Coronary artery (tissue), 2 donors: ENCODE data around the gene MFAP3L.
A peak's percentile ranks its signal among the peaks of the same experiment; 100 is the strongest.
"Not testable (repeated sequence)": the region's sequence is repeated elsewhere in the genome, so short reads cannot be mapped to it uniquely, and the experiment has no call there.

ENCODE experiments used
- DNase-seq: peaks from one replicate; pipeline ENCODE4 v3.0.0-alpha.2; 2017; ENCODE audit warnings: low spot score
- H3K27ac ChIP-seq, 2 donors: fragments of 200-600 bp; sonication (generic); one replicate each; pipeline ENCODE4 v1.5.1; 2016 to 2019
- H3K4me3 ChIP-seq: fragments of 200-600 bp; sonication (generic); 2 replicates; pipeline ENCODE4 v1.5.1; 2016; ENCODE audit warnings: mild to moderate bottlenecking, moderate library complexity
- TF ChIP-seq, protein P1 (sequence below): fragments of 200-600 bp; sonication (generic); IDR thresholded peaks from one replicate; pipeline ENCODE4 v1.5.1; 2019; ENCODE audit warnings: antibody characterized with exemption

MFAP3L gene

DNA sequence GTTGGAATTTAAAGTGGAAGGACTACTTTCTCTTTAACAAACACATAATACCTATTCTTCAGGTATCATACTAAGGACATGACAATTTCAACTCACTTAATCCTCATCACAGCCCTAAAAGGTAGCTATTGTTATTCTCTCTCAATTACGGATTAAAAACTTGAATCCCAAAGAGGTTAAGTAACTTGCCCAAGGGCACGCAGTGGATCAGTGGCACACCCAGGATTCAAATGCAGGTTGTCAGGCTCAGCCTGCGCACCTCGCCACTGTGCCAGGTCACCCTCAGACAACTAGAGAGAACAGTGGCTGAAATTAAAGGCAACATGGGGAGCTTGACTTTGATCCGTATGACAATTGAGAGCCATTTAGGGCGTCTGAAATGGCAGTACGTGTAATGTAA is 67.6 kb downstream of the MFAP3L start:
- Histone ChIP-seq H3K4me3 (no peak overlapping the region), H3K27ac (no peak overlapping the region)
- DNase-seq = no peak
- TF ChIP-seq, protein P1, sequence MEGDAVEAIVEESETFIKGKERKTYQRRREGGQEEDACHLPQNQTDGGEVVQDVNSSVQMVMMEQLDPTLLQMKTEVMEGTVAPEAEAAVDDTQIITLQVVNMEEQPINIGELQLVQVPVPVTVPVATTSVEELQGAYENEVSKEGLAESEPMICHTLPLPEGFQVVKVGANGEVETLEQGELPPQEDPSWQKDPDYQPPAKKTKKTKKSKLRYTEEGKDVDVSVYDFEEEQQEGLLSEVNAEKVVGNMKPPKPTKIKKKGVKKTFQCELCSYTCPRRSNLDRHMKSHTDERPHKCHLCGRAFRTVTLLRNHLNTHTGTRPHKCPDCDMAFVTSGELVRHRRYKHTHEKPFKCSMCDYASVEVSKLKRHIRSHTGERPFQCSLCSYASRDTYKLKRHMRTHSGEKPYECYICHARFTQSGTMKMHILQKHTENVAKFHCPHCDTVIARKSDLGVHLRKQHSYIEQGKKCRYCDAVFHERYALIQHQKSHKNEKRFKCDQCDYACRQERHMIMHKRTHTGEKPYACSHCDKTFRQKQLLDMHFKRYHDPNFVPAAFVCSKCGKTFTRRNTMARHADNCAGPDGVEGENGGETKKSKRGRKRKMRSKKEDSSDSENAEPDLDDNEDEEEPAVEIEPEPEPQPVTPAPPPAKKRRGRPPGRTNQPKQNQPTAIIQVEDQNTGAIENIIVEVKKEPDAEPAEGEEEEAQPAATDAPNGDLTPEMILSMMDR = no peak

DNA sequence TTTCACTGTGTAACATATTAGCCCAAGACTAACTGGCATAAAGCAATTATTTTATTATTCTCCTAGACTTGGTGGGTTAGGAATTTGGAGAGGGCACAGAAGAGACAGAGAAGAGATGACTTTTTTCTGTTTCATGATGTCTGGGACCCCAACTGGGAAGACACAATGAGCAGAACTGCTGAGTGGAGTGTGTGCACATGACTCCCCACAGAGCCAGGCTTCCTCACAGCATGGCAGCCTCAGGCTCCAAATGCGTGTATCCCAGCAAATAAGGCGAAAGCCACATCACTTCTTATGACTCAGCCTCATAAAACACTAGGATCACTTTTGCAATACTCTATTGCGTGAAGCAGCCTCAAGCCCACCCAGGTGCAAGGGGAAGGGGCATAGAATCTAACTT is 68.4 kb downstream of the MFAP3L start:
- no peak for DNase-seq
- no peak overlapping the region for H3K27ac ChIP-seq
- H3K4me3 ChIP-seq = no peak overlapping the region
- TF ChIP-seq, protein P1 = no peak

DNA sequence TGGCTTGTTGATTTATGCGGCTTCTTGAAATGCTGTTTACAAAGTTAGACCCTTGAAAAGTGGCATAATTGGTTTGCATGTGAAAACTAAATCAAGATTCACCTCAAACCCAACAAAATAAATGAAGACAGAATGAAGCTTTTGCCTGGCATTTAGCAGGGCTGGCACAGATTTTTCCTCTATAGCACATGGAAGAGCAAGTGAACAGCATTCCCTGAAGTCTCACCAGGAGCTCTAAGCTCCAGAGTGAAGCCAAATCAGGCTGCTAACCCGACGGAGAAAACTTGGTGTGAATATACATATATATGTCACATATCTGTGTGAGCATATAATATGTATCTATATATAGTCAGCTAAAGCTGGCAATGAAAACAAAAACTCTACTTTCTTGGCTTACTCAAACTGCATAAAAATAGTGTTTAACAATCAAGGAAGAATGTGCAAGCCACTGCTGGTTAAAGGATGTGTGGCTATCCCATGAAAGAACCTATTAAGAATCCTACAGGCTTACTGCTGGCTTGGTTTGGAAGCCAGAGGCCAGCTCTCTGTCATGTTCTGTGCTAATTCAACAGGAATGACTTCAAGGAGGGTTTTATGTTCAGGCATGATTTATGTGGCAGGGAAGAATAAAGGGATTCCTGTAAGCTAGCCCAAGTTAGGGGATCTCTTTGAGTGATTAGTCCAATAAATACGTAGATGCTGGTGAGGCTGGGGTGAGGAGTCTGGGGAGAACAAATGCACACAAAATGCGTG is 69.9 kb downstream of the MFAP3L start:
- TF ChIP-seq, protein P1 = no peak
- Histone ChIP-seq H3K27ac (peak overlapping the region; percentile 5 to 36), H3K4me3 (no peak overlapping the region)
- DNase-seq = no peak

DNA sequence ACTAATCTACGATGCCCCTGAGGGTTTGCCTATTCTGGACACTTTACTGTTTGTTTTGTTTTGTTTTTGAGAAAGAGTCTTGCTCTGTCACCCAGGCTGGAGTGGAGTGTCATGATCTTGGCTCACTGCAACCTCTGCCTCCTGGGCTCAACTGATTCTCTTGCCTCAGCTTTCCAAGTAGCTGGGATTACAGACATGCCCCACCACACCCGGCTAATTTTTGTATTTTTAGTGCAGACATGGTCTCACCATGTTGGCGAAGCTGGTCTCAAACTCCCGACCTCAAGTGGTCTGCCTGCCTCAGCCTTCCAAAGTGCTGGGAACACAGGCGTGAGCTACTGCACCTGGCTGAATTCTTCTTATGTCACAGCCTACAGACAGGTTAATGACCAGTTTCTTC is 70.7 kb downstream of the MFAP3L start:
- TF ChIP-seq, protein P1 = no peak
- Histone ChIP-seq H3K27ac (peak overlapping the region in 1 of 2 donors; percentile 36), H3K4me3 (no peak overlapping the region)
- no peak for DNase-seq

DNA sequence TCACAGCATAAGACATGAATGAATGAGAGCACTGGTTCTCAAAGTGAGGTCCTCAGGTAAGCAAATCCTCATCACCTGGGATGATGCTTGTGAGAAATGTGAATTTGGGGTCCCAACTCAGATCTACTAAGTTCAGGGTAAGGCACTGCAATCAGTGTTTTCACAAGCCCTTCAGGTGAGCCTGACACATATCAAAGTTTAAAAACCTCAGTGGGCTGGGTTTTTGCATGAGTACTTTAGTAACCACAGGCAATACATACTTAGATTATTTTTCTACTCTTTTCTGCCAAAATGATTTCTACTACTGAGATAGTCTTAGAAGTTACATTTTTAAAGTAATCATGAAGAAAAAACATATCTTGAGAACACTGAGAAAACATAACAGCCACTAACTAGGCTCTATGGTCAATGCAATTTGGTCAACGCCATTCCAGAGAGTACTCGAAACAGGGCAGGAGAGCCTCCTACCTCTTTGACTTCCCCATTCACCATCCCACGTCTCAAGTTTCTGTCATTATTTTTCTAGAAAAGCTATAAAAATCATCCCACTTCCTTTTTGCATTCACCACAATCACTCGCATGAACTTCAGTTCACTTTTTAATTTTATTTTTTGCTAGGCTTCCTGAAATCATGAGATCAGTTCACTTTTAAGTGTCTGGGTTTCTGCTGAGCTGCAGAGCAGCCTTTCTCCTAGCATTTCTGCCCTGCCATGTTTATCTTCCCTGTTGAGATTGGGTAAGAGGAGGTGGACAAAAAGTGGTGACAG is 73.8 kb downstream of the MFAP3L start:
- Histone ChIP-seq H3K4me3 (no peak overlapping the region), H3K27ac (no peak overlapping the region)
- no peak for DNase-seq
- TF ChIP-seq, protein P1 = no peak

DNA sequence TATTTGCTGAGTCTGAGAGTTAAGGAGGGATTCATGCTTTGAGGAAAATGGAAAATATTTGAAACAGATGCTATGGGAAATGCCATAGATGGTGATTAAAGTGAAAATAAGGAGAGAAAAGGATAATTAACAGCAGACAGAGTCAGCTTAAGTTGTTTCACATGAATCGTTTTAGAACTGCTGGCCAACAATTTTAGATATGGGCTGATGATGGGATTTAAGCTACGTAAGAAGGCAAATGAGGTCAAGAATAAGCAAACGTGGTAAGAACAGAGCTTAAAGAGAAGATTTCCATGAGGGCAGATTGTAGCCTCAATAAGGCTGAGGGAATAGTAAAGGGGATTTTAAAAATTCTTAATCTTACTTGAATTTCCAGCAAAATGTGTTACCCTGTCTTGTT is 77.9 kb downstream of the MFAP3L start:
- Histone ChIP-seq H3K4me3 (no peak overlapping the region), H3K27ac (no peak overlapping the region)
- TF ChIP-seq, protein P1 = no peak
- DNase-seq = no peak

DNA sequence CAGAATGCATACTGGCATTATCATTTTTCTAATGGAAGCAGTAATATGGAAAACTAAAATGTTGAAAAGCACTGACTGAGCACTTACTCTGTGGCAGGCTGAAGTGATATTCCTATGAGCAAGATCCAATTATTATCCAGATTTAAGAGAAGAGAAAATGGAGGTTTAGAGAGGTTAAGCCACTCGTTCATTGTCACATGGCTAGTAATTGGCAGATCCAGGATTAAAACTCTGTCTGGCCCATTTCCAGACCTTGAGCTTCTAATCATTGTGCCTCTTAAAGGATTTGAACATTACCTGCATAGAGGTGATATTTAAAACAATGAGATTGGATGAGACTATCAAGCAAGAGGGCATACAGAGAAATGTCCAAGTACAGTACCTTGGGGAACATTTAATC is 80.6 kb downstream of the MFAP3L start:
- Histone ChIP-seq H3K27ac (no peak overlapping the region), H3K4me3 (no peak overlapping the region)
- no peak for DNase-seq
- TF ChIP-seq, protein P1 = no peak

DNA sequence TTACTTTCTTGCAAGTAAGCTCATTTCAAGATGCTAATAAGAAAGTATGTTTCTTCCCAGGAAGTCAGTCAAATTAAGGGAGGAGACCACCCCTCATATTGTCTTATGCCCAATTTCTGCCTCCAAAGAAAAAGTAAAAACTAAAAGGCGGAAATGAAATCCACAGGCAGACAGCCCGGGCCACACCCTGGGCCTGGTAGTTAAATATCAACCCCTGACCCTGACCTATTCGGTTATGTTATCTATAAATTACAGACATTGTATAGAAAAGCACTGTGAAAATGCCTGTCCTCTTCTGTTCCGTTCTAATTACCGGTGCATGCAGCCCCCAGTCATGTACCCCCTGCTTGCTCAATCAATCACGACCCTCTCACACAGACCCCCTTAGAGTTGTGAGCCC is 82.6 kb downstream of the MFAP3L start:
- H3K27ac ChIP-seq, H3K4me3 ChIP-seq, DNase-seq: not testable (repeated sequence)
